Ishikawa (cell line): ENCODE measurements around the gene ALDH7A1.

Experiments used
- CEBPB ChIP-seq: IDR thresholded peaks from 2 replicates; pipeline ENCODE4 v1.6.1; 2012
- CREB1 ChIP-seq: IDR thresholded peaks from 2 replicates; pipeline ENCODE4 v1.6.1; 2012; ENCODE audit warnings: low read depth
- EGR1 ChIP-seq: IDR thresholded peaks from 2 replicates; pipeline ENCODE4 v1.6.1; 2012
- EP300 ChIP-seq: IDR thresholded peaks from 2 replicates; pipeline ENCODE4 v1.6.1; 2012; ENCODE audit warnings: borderline replicate concordance
- FOXM1 ChIP-seq: IDR thresholded peaks from 2 replicates; pipeline ENCODE4 v1.6.1; 2012; ENCODE audit warnings: low read depth, borderline replicate concordance
- NFIC ChIP-seq: IDR thresholded peaks from 2 replicates; pipeline ENCODE4 v1.6.1; 2012
- RAD21 ChIP-seq: IDR thresholded peaks from 2 replicates; pipeline ENCODE4 v1.6.1; 2012; ENCODE audit warnings: low read depth
- TAF1 ChIP-seq: IDR thresholded peaks from 2 replicates; pipeline ENCODE4 v1.6.1; 2012; ENCODE audit warnings: low read depth, mild to moderate bottlenecking
- TCF12 ChIP-seq: IDR thresholded peaks from 2 replicates; pipeline ENCODE4 v1.6.1; 2012; ENCODE audit warnings: low read depth
- TEAD4 ChIP-seq: IDR thresholded peaks from 2 replicates; pipeline ENCODE4 v1.6.1; 2012
- YY1 ChIP-seq: IDR thresholded peaks from 2 replicates; pipeline ENCODE4 v1.6.1; 2012; ENCODE audit warnings: low read depth
- ZBTB7A ChIP-seq: IDR thresholded peaks from 2 replicates; pipeline ENCODE4 v1.6.1; 2012; ENCODE audit warnings: low read depth
- TF ChIP-seq, protein P1 (sequence below): IDR thresholded peaks from 2 replicates; pipeline ENCODE4 v1.6.1; 2012
- TF ChIP-seq, protein P2 (sequence below): IDR thresholded peaks from 2 replicates; pipeline ENCODE4 v1.6.1; 2012; ENCODE audit warnings: low read depth, mild to moderate bottlenecking
- TF ChIP-seq, protein P3 (sequence below): IDR thresholded peaks from 2 replicates; pipeline ENCODE4 v1.6.1; 2012

Gene ALDH7A1

DNA sequence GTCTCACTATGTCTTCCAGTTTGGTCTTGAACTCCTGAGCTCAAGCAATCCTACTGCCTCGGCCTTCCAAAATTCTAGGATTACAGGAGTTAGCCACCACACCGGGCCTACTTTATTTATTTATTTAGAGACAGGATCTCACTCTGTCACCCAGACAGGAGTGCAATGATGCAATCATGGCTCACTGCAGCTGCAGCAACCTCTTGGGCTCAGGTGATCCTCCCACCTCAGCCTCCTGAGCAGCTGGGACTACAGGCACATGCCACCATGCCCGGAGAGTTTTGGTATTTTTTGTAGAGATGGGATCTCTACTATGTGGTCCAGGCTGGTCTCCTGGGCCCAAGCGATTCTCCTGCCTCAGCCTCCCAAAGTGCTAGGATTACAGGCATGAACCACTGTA, 38.5 kb upstream of the ALDH7A1 start:
- no peak for TF ChIP-seq TEAD4
- no peak for TF ChIP-seq NFIC
- TF ChIP-seq, protein P1, sequence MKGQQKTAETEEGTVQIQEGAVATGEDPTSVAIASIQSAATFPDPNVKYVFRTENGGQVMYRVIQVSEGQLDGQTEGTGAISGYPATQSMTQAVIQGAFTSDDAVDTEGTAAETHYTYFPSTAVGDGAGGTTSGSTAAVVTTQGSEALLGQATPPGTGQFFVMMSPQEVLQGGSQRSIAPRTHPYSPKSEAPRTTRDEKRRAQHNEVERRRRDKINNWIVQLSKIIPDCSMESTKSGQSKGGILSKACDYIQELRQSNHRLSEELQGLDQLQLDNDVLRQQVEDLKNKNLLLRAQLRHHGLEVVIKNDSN: no peak
- TF ChIP-seq EGR1: no peak
- TF ChIP-seq, protein P2, sequence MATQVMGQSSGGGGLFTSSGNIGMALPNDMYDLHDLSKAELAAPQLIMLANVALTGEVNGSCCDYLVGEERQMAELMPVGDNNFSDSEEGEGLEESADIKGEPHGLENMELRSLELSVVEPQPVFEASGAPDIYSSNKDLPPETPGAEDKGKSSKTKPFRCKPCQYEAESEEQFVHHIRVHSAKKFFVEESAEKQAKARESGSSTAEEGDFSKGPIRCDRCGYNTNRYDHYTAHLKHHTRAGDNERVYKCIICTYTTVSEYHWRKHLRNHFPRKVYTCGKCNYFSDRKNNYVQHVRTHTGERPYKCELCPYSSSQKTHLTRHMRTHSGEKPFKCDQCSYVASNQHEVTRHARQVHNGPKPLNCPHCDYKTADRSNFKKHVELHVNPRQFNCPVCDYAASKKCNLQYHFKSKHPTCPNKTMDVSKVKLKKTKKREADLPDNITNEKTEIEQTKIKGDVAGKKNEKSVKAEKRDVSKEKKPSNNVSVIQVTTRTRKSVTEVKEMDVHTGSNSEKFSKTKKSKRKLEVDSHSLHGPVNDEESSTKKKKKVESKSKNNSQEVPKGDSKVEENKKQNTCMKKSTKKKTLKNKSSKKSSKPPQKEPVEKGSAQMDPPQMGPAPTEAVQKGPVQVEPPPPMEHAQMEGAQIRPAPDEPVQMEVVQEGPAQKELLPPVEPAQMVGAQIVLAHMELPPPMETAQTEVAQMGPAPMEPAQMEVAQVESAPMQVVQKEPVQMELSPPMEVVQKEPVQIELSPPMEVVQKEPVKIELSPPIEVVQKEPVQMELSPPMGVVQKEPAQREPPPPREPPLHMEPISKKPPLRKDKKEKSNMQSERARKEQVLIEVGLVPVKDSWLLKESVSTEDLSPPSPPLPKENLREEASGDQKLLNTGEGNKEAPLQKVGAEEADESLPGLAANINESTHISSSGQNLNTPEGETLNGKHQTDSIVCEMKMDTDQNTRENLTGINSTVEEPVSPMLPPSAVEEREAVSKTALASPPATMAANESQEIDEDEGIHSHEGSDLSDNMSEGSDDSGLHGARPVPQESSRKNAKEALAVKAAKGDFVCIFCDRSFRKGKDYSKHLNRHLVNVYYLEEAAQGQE: no peak
- no peak for TF ChIP-seq YY1
- TF ChIP-seq ZBTB7A: no peak
- TF ChIP-seq FOXM1: no peak
- no peak for TF ChIP-seq EP300
- TF ChIP-seq TAF1: no peak
- no peak for TF ChIP-seq CEBPB
- TF ChIP-seq CREB1: no peak
- no peak for TF ChIP-seq RAD21
- TF ChIP-seq TCF12: no peak

DNA sequence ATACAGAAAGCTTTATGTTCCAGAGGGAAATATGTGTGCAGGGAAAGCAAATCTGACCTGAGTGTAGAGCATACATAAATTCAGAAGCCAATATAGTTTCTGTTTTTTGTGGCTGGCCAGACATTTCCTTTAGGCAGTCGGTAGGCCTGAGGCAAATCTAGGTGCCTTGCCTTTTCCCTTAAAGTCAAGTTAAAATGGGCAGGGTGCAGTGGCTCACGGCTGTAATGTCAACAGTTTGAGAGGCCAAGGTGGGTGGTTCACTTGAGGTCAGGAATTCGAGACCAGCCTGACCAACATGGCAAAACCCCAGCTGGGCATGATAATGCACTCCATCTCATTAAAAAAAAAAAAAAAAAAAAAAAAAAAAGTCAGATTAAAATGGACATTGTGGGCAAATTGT, 36.9 kb upstream of the ALDH7A1 start:
- no peak for TF ChIP-seq TAF1
- TF ChIP-seq EGR1: no peak
- no peak for TF ChIP-seq FOXM1
- TF ChIP-seq TEAD4: no peak
- TF ChIP-seq ZBTB7A: no peak
- TF ChIP-seq, protein P3, sequence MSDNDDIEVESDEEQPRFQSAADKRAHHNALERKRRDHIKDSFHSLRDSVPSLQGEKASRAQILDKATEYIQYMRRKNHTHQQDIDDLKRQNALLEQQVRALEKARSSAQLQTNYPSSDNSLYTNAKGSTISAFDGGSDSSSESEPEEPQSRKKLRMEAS: no peak
- no peak for TF ChIP-seq NFIC
- no peak for TF ChIP-seq CREB1
- no peak for TF ChIP-seq CEBPB
- TF ChIP-seq, protein P1: no peak

DNA sequence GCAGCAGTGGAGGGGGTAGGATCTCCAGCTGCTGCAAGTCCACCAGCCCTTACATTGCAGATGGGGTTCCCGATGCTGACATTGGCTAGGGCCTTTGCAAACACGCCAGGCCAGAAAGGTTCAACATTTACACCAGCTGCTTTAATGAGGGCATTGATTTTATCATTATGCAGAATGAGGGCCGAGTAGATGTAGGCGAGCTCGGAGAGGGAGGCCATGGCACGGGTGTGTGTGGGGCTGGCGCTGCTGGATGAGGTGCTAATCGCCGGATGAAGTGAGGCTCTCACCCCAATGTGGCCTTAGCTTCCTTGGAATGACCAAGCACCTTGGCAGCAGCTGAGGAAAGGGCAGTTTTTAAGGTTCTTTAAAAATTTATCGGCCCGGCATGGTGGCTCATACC, 33.1 kb upstream of the ALDH7A1 start:
- TF ChIP-seq ZBTB7A (no peak), CREB1 (no peak), CEBPB (no peak), TEAD4 (no peak), TCF12 (no peak), FOXM1 (no peak), EGR1 (no peak), NFIC (no peak), RAD21 (no peak), TAF1 (no peak), EP300 (no peak), YY1 (no peak)
- TF ChIP-seq, protein P3: no peak
- TF ChIP-seq, protein P1: no peak
- TF ChIP-seq, protein P2: no peak

DNA sequence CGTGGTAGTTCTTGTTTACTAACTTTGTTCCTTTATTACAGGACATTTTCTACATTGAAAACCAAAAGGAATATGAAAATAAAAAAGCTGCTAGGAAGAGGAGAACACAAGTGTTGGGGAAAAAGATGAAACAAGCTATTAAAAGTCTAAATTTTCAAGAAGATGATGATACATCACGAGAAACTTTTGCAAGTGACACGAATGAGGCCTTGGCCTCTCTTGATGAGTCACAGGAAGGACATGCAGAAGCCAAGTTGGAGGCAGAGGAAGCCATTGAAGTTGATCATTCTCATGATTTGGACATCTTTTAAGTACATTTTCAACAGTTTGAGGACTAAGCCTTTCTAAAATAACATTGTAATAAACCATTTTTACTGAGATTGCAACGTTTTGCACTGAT, 29.5 kb upstream of the ALDH7A1 start:
- TF ChIP-seq, protein P2: no peak
- TF ChIP-seq TCF12 (no peak), TAF1 (no peak)

DNA sequence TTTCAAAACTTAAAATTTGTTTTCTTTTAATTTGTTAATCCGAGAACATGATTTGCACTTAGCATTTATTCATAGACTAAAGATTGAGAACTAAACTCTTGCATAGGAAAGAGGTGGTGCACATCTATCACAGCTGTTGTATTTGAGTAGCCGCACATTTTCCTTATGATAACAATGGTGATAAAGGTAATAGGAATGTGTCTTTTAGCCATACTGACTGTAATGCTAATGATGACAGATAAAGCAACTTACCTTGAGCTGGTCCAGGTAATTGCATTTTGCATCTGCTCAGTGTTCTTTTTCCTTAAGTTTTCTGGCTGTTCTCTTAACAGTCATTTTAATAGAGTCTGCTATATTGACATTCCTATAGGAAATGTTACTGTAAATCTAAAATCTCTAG, 24.8 kb upstream of the ALDH7A1 start:
- TF ChIP-seq FOXM1: no peak
- no peak for TF ChIP-seq TEAD4
- TF ChIP-seq EP300: no peak
